HG03097 (cell line): ENCODE results near the gene TMED10.

Source experiments
- ATAC-seq: cut with Tn5 transposase; IDR thresholded peaks from one replicate; pipeline ENCODE4 v1.9.1; 2021; ENCODE audit not compliant: unreplicated experiment, low FRiP score

The TMED10 gene

DNA sequence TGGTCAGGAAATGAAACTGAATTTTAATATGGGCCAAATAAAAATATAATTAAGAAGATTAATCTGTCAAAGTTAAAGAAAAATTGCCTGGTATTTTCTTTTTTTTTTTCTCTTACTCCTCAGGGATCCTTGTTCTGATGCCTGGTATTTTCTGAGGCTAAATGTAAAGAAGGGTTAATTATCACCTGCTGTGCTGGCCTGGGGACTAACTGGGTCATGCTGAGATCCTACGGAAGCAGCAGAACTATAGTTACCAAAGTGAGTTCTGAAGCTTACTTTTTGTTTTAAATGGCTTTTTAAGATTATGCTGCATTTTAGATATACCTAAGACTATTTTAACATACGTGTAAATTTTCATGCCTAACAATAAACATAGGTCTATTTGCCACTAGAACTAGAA is 83.7 kb downstream of the TMED10 start:
- ATAC-seq: no peak

DNA sequence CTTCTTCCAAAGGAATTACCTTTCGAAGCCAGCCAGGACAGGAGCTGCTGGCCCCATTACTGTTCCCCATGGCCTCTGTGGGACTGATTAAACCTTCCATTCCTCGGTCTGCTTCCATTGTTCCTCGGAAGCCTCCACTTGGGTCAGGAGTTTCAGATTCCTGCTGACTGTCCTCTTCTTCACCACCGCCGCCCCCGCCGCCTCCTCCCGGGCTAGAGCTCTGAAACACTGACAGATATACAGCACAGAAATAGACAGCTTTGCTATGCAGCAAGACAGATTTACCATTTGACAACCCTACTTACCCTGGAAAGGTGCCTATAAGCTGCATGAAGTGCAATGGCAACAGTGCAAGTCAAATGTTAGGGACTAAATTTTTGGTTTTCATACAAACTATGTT is 85.2 kb downstream of the TMED10 start:
- ATAC-seq: no peak

GRCh38 chr14:75090353-75090752 is 86.1 kb downstream of the TMED10 start:
- ATAC-seq: no peak

- no peak for ATAC-seq
Observed at GRCh38 chr14:75088566-75089373, 87.6 kb downstream of the TMED10 start.

- ATAC-seq: no peak
Observed at GRCh38 chr14:75088153-75088552, 88.3 kb downstream of the TMED10 start.

DNA sequence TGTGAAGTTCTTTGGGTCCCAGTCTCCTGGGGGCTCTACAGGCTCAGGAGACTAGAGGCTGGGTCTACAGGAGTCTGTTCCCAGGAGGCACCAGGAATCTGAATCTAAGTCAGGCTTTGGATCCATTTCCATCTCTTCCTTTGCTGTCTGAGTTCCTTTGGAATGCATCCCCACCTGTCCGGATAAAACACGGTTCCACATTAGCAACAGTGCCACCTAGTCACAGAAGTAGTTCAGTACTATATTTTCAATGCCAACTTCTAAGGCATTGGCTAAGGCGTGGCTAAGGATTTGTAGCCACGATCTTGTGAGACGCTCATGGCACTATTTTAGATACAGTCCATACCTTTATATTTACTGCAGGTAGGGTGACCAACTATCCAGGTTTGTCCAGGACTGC is 91.9 kb downstream of the TMED10 start:
- ATAC-seq: no peak

DNA sequence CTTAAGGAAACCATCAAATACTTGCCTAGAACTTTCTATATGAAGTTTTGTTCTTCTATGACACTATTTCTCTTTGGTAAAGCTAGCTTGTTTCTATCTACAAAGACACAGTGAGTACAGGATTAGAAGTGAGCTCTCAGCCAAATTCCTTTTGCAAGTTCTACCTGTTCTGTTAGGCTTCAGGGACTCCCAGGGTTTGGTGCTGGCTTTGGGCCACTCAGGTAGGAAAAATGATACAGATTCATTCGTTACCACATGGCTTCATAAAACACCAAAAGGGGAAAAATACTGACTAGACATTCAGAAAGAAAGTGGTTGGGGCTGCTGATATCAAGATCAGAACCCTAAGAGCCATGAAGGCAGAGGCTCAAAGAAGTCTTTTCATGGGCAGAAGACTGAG is 93.1 kb downstream of the TMED10 start:
- ATAC-seq: no peak

GRCh38 chr14:75081660-75082229 is 94.7 kb downstream of the TMED10 start:
- ATAC-seq: no peak
